Measurements from ENCODE around the gene NMB.

GRCh38 chr15:84633311-84634227, 24.4 kb downstream of the NMB start:
- TF ChIP-seq CTCF (IDR thresholded peaks at IDR 0.05) = no peak
- peak; percentile 9 for TF ChIP-seq POLR2A (IDR thresholded peaks at IDR 0.05)
